ENCODE results near the gene LRRC56. TPM values are rescaled to one million over a fixed set of nuclear protein-coding genes. Genes with fewer than 3 reads are reported as not detected.

The LRRC56 gene
- polyA plus RNA-seq, 1 donor (not counting 4 experiments of a cell fraction or from before 2014, with no cell fraction given): 0.28 TPM

GRCh38 chr11:488062-488461 is 49.3 kb upstream of the LRRC56 start:
- Histone ChIP-seq H3K27ac (ENCODE audit: control insufficient read depth, insufficient read depth, low read length) (no peak overlapping the region), H3K4me2 (ENCODE audit: control insufficient read depth, extremely low read depth, insufficient read depth, low read depth, low read length) (no peak overlapping the region), H3K4me1 (ENCODE audit: control insufficient read depth, extremely low read depth, insufficient read depth, low read length) (no peaks in the 10 kb centered on the region), H3K9me3 (ENCODE audit: control insufficient read depth, low read depth, low read length) (no peaks in the 10 kb centered on the region), H4K20me1 (ENCODE audit: control insufficient read depth, extremely low read depth, insufficient read depth, low read length) (peaks cover 2% of the 10 kb centered on the region), H3K9me1 (ENCODE audit: control insufficient read depth, extremely low read depth, insufficient read depth, low read length) (no peaks in the 10 kb centered on the region), H3K9ac (ENCODE audit: control insufficient read depth, extremely low read depth, insufficient read depth, low read length) (no peak overlapping the region), H3K4me3 (ENCODE audit: control insufficient read depth in 2 of 3, extremely low read depth in 1 of 3, insufficient read depth in 2 of 3, low read depth in 1 of 3, low read length in 3 of 3) (no peak overlapping the region), H3K27me3 (ENCODE audit: control insufficient read depth, extremely low read depth, insufficient read depth, low read length) (no peaks in the 10 kb centered on the region), H3K36me3 (ENCODE audit: control insufficient read depth in 2 of 2, extremely low read depth in 1 of 2, insufficient read depth in 2 of 2, low read length in 2 of 2) (peaks cover 8 to 14% of the 10 kb centered on the region in 2 experiments), H3K79me2 (ENCODE audit: control insufficient read depth, insufficient read depth, low read length) (peaks cover 12% of the 10 kb centered on the region), H2AFZ (ENCODE audit: control insufficient read depth, low read length) (no peak overlapping the region)
- TF ChIP-seq, protein P1, sequence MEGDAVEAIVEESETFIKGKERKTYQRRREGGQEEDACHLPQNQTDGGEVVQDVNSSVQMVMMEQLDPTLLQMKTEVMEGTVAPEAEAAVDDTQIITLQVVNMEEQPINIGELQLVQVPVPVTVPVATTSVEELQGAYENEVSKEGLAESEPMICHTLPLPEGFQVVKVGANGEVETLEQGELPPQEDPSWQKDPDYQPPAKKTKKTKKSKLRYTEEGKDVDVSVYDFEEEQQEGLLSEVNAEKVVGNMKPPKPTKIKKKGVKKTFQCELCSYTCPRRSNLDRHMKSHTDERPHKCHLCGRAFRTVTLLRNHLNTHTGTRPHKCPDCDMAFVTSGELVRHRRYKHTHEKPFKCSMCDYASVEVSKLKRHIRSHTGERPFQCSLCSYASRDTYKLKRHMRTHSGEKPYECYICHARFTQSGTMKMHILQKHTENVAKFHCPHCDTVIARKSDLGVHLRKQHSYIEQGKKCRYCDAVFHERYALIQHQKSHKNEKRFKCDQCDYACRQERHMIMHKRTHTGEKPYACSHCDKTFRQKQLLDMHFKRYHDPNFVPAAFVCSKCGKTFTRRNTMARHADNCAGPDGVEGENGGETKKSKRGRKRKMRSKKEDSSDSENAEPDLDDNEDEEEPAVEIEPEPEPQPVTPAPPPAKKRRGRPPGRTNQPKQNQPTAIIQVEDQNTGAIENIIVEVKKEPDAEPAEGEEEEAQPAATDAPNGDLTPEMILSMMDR (optimal IDR thresholded peaks at IDR 0.05 in 1 of 3, IDR thresholded peaks at IDR 0.05 in 1 of 3, conservative IDR thresholded peaks at IDR 0.05 in 1 of 3; ENCODE audit: extremely low read depth in 1 of 3, insufficient read depth in 2 of 3, low read length in 3 of 3): no peak
- TF ChIP-seq EZH2 (IDR thresholded peaks at IDR 0.05; ENCODE audit: low read length): no peak
- dilution Hi-C loops (cut with MboI; ENCODE audit: extremely low pct_ligation_motif_present, low sequenced_read_pairs): no loop called here
- DNase-seq (ENCODE audit: low read depth, low spot score) (no peak), FAIRE-seq (no peak)

- no peaks in the 10 kb centered on the region for H3K27me3 ChIP-seq (ENCODE audit: control insufficient read depth, extremely low read depth, insufficient read depth, low read length)
- no peak for FAIRE-seq
Observed at GRCh38 chr11:488579-488978, 48.7 kb upstream of the LRRC56 start.

More at GRCh38 chr11:488579-488978, 48.7 kb upstream of the LRRC56 start:
- TF ChIP-seq, protein P1 (optimal IDR thresholded peaks at IDR 0.05 in 1 of 3, IDR thresholded peaks at IDR 0.05 in 1 of 3, conservative IDR thresholded peaks at IDR 0.05 in 1 of 3; ENCODE audit: extremely low read depth in 1 of 3, insufficient read depth in 2 of 3, low read length in 3 of 3): no peak
- TF ChIP-seq EZH2 (IDR thresholded peaks at IDR 0.05; ENCODE audit: low read length): no peak
- H3K9me3 ChIP-seq (ENCODE audit: control insufficient read depth, low read depth, low read length): no peaks in the 10 kb centered on the region
- H3K9ac ChIP-seq (ENCODE audit: control insufficient read depth, extremely low read depth, insufficient read depth, low read length): no peak overlapping the region
- no peaks in the 10 kb centered on the region for H3K4me1 ChIP-seq (ENCODE audit: control insufficient read depth, extremely low read depth, insufficient read depth, low read length)
- H3K4me2 ChIP-seq (ENCODE audit: control insufficient read depth, extremely low read depth, insufficient read depth, low read depth, low read length): no peak overlapping the region
- H2AFZ ChIP-seq (ENCODE audit: control insufficient read depth, low read length): no peak overlapping the region
- H3K79me2 ChIP-seq (ENCODE audit: control insufficient read depth, insufficient read depth, low read length): peaks cover 12% of the 10 kb centered on the region
- H3K4me3 ChIP-seq (ENCODE audit: control insufficient read depth in 2 of 3, extremely low read depth in 1 of 3, insufficient read depth in 2 of 3, low read depth in 1 of 3, low read length in 3 of 3): no peak overlapping the region
- H3K27ac ChIP-seq (ENCODE audit: control insufficient read depth, insufficient read depth, low read length): no peak overlapping the region
- no peaks in the 10 kb centered on the region for H3K9me1 ChIP-seq (ENCODE audit: control insufficient read depth, extremely low read depth, insufficient read depth, low read length)
- H4K20me1 ChIP-seq (ENCODE audit: control insufficient read depth, extremely low read depth, insufficient read depth, low read length): peaks cover 2% of the 10 kb centered on the region
- H3K36me3 ChIP-seq (ENCODE audit: control insufficient read depth in 2 of 2, extremely low read depth in 1 of 2, insufficient read depth in 2 of 2, low read length in 2 of 2): peaks cover 8 to 14% of the 10 kb centered on the region in 2 experiments
- DNase-seq (ENCODE audit: low read depth, low spot score): no peak
- dilution Hi-C loops (cut with MboI; ENCODE audit: extremely low pct_ligation_motif_present, low sequenced_read_pairs): no loop called here
